Measurements from ENCODE around the gene FAS. TPM values are rescaled to one million over a fixed set of nuclear protein-coding genes. Genes with fewer than 3 reads are reported as not detected.

The FAS gene
- total RNA-seq, 2 experiments from 2014 or later = 7.7 to 19.2 TPM

GRCh38 chr10:88971221-88972061 is 19.2 kb upstream of the FAS start:
- no peaks in the 10 kb centered on the region for H3K36me3 ChIP-seq (ENCODE audit: insufficient read depth, low read length)
- DNase-seq (ENCODE audit: low spot score) = no peak
- intact Hi-C loops (cut with micrococcal nuclease; ENCODE audit: unreplicated experiment) = no loop called here
- H3K4me3 ChIP-seq (ENCODE audit: low read depth, low read length, poor library complexity, severe bottlenecking) = no peak overlapping the region
- no peaks in the 10 kb centered on the region for H3K9me2 ChIP-seq (ENCODE audit: insufficient read depth, low read length)
- H4K20me1 ChIP-seq (ENCODE audit: insufficient read depth, low read length) = no peaks in the 10 kb centered on the region
- H3K4me1 ChIP-seq (ENCODE audit: insufficient read depth, low read length, poor library complexity, severe bottlenecking) = peaks cover 5% of the 10 kb centered on the region
- no peak overlapping the region for H3K4me2 ChIP-seq (ENCODE audit: low read length)
- ChIA-PET CTCF (ENCODE audit: unreplicated experiment) (no interaction called here), POLR2A (interaction anchor here (0.6 to 1.6 kb wide), 3 partner anchors 19 to 943 kb away, joined by 3 to 5 read pairs (median 4); partner anchors contain the start of gene FAS)
- H3K79me2 ChIP-seq (ENCODE audit: insufficient read depth, low read depth, low read length) = no peaks in the 10 kb centered on the region
- TF ChIP-seq EZH2phosphoT487 (IDR thresholded peaks at IDR 0.05; ENCODE audit: borderline replicate concordance, low read depth, low read length) = no peak
- no peak for TF ChIP-seq CTCF (conservative IDR thresholded peaks at IDR 0.05; ENCODE audit: low read length)
- no TSS peak for BruUV-seq (replicated peaks)
- no peaks in the 10 kb centered on the region for H3K9me3 ChIP-seq (ENCODE audit: low read length)
- no peak overlapping the region for H2AFZ ChIP-seq (ENCODE audit: low read length)
- H3K27ac ChIP-seq (ENCODE audit: low read depth, low read length, poor library complexity, severe bottlenecking) = no peak overlapping the region

GRCh38 chr10:88974012-88974411 is 16.6 kb upstream of the FAS start:
- ChIA-PET CTCF (ENCODE audit: unreplicated experiment) (interaction anchor here (0.5 to 0.6 kb wide), 2 partner anchors 16 to 94 kb away, joined by 3 read pairs; partner anchors contain the start of gene STAMBPL1), POLR2A (interaction anchor here (0.6 kb wide), 1 partner anchor 145 kb away, joined by 3 read pairs; no protein-coding TSS in a partner anchor)
- no peaks in the 10 kb centered on the region for H4K20me1 ChIP-seq (ENCODE audit: insufficient read depth, low read length)
- H3K4me3 ChIP-seq (ENCODE audit: low read depth, low read length, poor library complexity, severe bottlenecking) = no peak overlapping the region
- no TSS peak for BruUV-seq (replicated peaks)
- H3K27ac ChIP-seq (ENCODE audit: low read depth, low read length, poor library complexity, severe bottlenecking) = no peak overlapping the region
- TF ChIP-seq EZH2phosphoT487 (IDR thresholded peaks at IDR 0.05; ENCODE audit: borderline replicate concordance, low read depth, low read length) = no peak
- H3K36me3 ChIP-seq (ENCODE audit: insufficient read depth, low read length) = no peaks in the 10 kb centered on the region
- H2AFZ ChIP-seq (ENCODE audit: low read length) = peak overlapping the region; percentile 95
- intact Hi-C loops (cut with micrococcal nuclease; ENCODE audit: unreplicated experiment) = no loop called here
- no peaks in the 10 kb centered on the region for H3K79me2 ChIP-seq (ENCODE audit: insufficient read depth, low read depth, low read length)
- no peaks in the 10 kb centered on the region for H3K9me3 ChIP-seq (ENCODE audit: low read length)
- H3K4me2 ChIP-seq (ENCODE audit: low read length) = no peak overlapping the region
- H3K9me2 ChIP-seq (ENCODE audit: insufficient read depth, low read length) = no peaks in the 10 kb centered on the region
- DNase-seq (ENCODE audit: low spot score) = no peak
- peaks cover 5% of the 10 kb centered on the region for H3K4me1 ChIP-seq (ENCODE audit: insufficient read depth, low read length, poor library complexity, severe bottlenecking)

GRCh38 chr10:88974446-88975376 is 15.9 kb upstream of the FAS start:
- intact Hi-C loops (cut with micrococcal nuclease; ENCODE audit: unreplicated experiment) = no loop called here
- DNase-seq (ENCODE audit: low spot score) = peak; percentile 41
- peaks cover 5% of the 10 kb centered on the region for H3K4me1 ChIP-seq (ENCODE audit: insufficient read depth, low read length, poor library complexity, severe bottlenecking)
- H2AFZ ChIP-seq (ENCODE audit: low read length) = peak overlapping the region; percentile 95
- peak overlapping the region; percentile 0 for H3K27ac ChIP-seq (ENCODE audit: low read depth, low read length, poor library complexity, severe bottlenecking)
- H3K9me2 ChIP-seq (ENCODE audit: insufficient read depth, low read length) = no peaks in the 10 kb centered on the region
- H3K36me3 ChIP-seq (ENCODE audit: insufficient read depth, low read length) = no peaks in the 10 kb centered on the region
- no peaks in the 10 kb centered on the region for H3K9me3 ChIP-seq (ENCODE audit: low read length)
- no peaks in the 10 kb centered on the region for H3K79me2 ChIP-seq (ENCODE audit: insufficient read depth, low read depth, low read length)
- TF ChIP-seq CTCF (conservative IDR thresholded peaks at IDR 0.05; ENCODE audit: low read length) (no peak; the same call in 1 of the 2 replicates), EZH2phosphoT487 (IDR thresholded peaks at IDR 0.05; ENCODE audit: borderline replicate concordance, low read depth, low read length) (no peak)
- no peaks in the 10 kb centered on the region for H4K20me1 ChIP-seq (ENCODE audit: insufficient read depth, low read length)
- peak overlapping the region; percentile 66 for H3K4me3 ChIP-seq (ENCODE audit: low read depth, low read length, poor library complexity, severe bottlenecking)
- CTCF ChIA-PET (ENCODE audit: unreplicated experiment) = interaction anchor here (0.5 to 0.6 kb wide), 2 partner anchors 16 to 95 kb away, joined by 3 read pairs; partner anchors contain the start of gene STAMBPL1
- POLR2A ChIA-PET = interaction anchor here (0.6 to 1.9 kb wide), 7 partner anchors 8 to 233 kb away, joined by 3 to 11 read pairs (median 3); partner anchors contain the start of genes CH25H and FAS
- H3K4me2 ChIP-seq (ENCODE audit: low read length) = peak overlapping the region; percentile 67
- BruUV-seq (replicated peaks) = no TSS peak
